GM12878 (cell line): ENCODE measurements around the gene MFSD6. TPM values are rescaled to one million over a fixed set of nuclear protein-coding genes. Genes with fewer than 3 reads are reported as not detected.

ENCODE experiments used
- ATAC-seq: fragments of 200-7000 bp; cut with Tn5 transposase; 3 replicates; pipeline ENCODE4 v1.9.1; 2020; ENCODE audit warnings: mild to moderate bottlenecking, moderate library complexity
- BruUV-seq: library from RNA; stranded (reverse); fragments of 400-500 nt; replicated peaks from 2 replicates; lab custom pipeline; 2021; lab: Mats Ljungman, UMichigan
- CTCF ChIA-PET: fragments of 300-600 bp; sonication (Branson Sonifier 250); formaldehyde crosslinking; extraction: SDS; loops from one replicate; lab custom pipeline; 2021; ENCODE audit warnings: inconsistent platforms; lab: Yijun Ruan, JAX
- POLR2A ChIA-PET: fragments of 350-600 bp; formaldehyde crosslinking; extraction: SDS; loops from one replicate; lab custom pipeline; 2021; ENCODE audit warnings: inconsistent platforms; lab: Charles Lee
- RAD21 ChIA-PET: fragments of 300-600 bp; sonication (Branson Sonifier 250); formaldehyde crosslinking; loops from one replicate; lab custom pipeline; 2023; ENCODE audit warnings: antibody characterized with exemption; ENCODE audit not compliant: unreplicated experiment; lab: Charles Lee
- SMC1A ChIA-PET: fragments of 300-600 bp; sonication (Branson Sonifier 250); formaldehyde crosslinking; loops from one replicate; lab custom pipeline; 2023; ENCODE audit not compliant: unreplicated experiment, uncharacterized antibody; lab: Charles Lee
- DNase-seq: peaks from one replicate; pipeline ENCODE4 v3.0.0-alpha.2; 2011; ENCODE audit warnings: low read depth, low spot score
- FAIRE-seq: peaks from 3 replicates; lab custom pipeline; 2011; peaks lifted over from hg19 to GRCh38; lab: Jason Lieb, UNC
- H2AFZ ChIP-seq: 2 replicates; pipeline ENCODE4 v1.6.0; 2011; ENCODE audit warnings: low read depth, low read length, control low read depth; ENCODE audit not compliant: control insufficient read depth
- H3K27ac ChIP-seq: 2 replicates; pipeline ENCODE4 v1.5.1; 2011; ENCODE audit warnings: control low read depth; ENCODE audit not compliant: control insufficient read depth, insufficient read depth
- H3K27me3 ChIP-seq, 2 experiments: replicated peaks in 1 of 2; 2 replicates each; pipeline versions ENCODE4 v1.6.0 to v1.6.1; 2011; ENCODE audit warnings: low read length in 1 of 2; ENCODE audit not compliant: control insufficient read depth in 2 of 2, insufficient read depth in 2 of 2
- H3K36me3 ChIP-seq, 2 experiments: 2 replicates each; pipeline ENCODE4 v1.5.1; 2011; ENCODE audit warnings: low read length in 1 of 2; ENCODE audit not compliant: control insufficient read depth in 2 of 2, insufficient read depth in 2 of 2
- H3K4me1 ChIP-seq: 2 replicates; pipeline ENCODE4 v1.6.1; 2011; ENCODE audit warnings: mild to moderate bottlenecking, low read length, moderate library complexity, mixed read lengths; ENCODE audit not compliant: control insufficient read depth, insufficient read depth
- H3K4me2 ChIP-seq: 2 replicates; pipeline ENCODE4 v1.6.0; 2011; ENCODE audit warnings: control low read depth; ENCODE audit not compliant: control insufficient read depth, insufficient read depth
- H3K4me3 ChIP-seq: fragments of 200-600 bp; sonication (generic); 2 replicates; pipeline ENCODE4 v1.5.1; 2016
- H3K79me2 ChIP-seq: 2 replicates; pipeline ENCODE4 v1.6.0; 2011; ENCODE audit warnings: low read length; ENCODE audit not compliant: control insufficient read depth, insufficient read depth
- H3K9ac ChIP-seq: 2 replicates; pipeline ENCODE4 v1.8.0; 2011; ENCODE audit warnings: low read length, control low read depth, mixed read lengths; ENCODE audit not compliant: control insufficient read depth, insufficient read depth
- H3K9me3 ChIP-seq: replicated peaks from 3 replicates; pipeline ENCODE4 v1.5.1; 2011; ENCODE audit warnings: mild to moderate bottlenecking, low read length; ENCODE audit not compliant: control insufficient read depth, insufficient read depth
- H4K20me1 ChIP-seq: 2 replicates; pipeline ENCODE4 v1.6.0; 2011; ENCODE audit not compliant: control insufficient read depth, insufficient read depth
- BHLHE40 ChIP-seq, 2 experiments: fragments of 450-650 bp in 1 of 2; IDR thresholded peaks; 2 replicates each; pipeline ENCODE4 v1.6.1; 2011 to 2017; ENCODE audit warnings: low read depth in 2 of 2, borderline replicate concordance in 1 of 2, improper control_type of control experiment in 1 of 2, low read length in 1 of 2, mild to moderate bottlenecking in 1 of 2
- CHD1 ChIP-seq: IDR thresholded peaks from 2 replicates; pipeline ENCODE4 v1.6.1; 2012; ENCODE audit warnings: low read depth, low read length, improper control_type of control experiment
- CREB1 ChIP-seq: IDR thresholded peaks from 2 replicates; pipeline ENCODE4 v1.6.1; 2012; ENCODE audit warnings: low read depth, mild to moderate bottlenecking, inconsistent platforms
- FOXM1 ChIP-seq: IDR thresholded peaks from 2 replicates; pipeline ENCODE4 v1.6.1; 2012; ENCODE audit warnings: low read depth, mild to moderate bottlenecking, inconsistent platforms, low read length, moderate library complexity
- KAT2A ChIP-seq: conservative IDR thresholded peaks from 2 replicates; pipeline ENCODE4 v1.6.1; 2011; ENCODE audit warnings: low read depth, low read length; ENCODE audit not compliant: control insufficient read depth
- NFIC ChIP-seq: IDR thresholded peaks from 2 replicates; pipeline ENCODE4 v1.6.1; 2012; ENCODE audit warnings: low read depth, mild to moderate bottlenecking, inconsistent platforms, low read length, moderate library complexity
- NR2C1 ChIP-seq: fragments of 450-650 bp; IDR thresholded peaks from 2 replicates; pipeline ENCODE4 v1.6.1; 2017; ENCODE audit warnings: antibody characterized with exemption, mild to moderate bottlenecking, moderate library complexity
- NR2F1 ChIP-seq: fragments of 450-650 bp; conservative IDR thresholded peaks from 2 replicates; pipeline ENCODE4 v1.6.1; 2017; ENCODE audit warnings: mild to moderate bottlenecking
- NRF1 ChIP-seq: conservative IDR thresholded peaks from 2 replicates; pipeline ENCODE4 v1.6.1; 2011; ENCODE audit warnings: mild to moderate bottlenecking, low read depth, low read length, improper control_type of control experiment
- POLR2A ChIP-seq: IDR thresholded peaks from 2 replicates; pipeline ENCODE4 v1.6.1; 2011; ENCODE audit warnings: low read depth, mild to moderate bottlenecking, low read length
- RAD21 ChIP-seq: IDR thresholded peaks from 2 replicates; pipeline ENCODE4 v1.6.1; 2011; ENCODE audit warnings: mild to moderate bottlenecking, low read depth, low read length, moderate library complexity; ENCODE audit not compliant: insufficient read depth
- RAD51 ChIP-seq: fragments of 450-650 bp; IDR thresholded peaks from 2 replicates; pipeline ENCODE4 v1.6.1; 2016; ENCODE audit warnings: moderate library complexity, mild to moderate bottlenecking, inconsistent platforms
- SIX5 ChIP-seq: IDR thresholded peaks from 2 replicates; pipeline ENCODE4 v1.6.1; 2011; ENCODE audit warnings: mild to moderate bottlenecking, low read depth, low read length, moderate library complexity; ENCODE audit not compliant: severe bottlenecking
- ZNF24 ChIP-seq: fragments of 450-650 bp; IDR thresholded peaks from 2 replicates; pipeline ENCODE4 v1.6.1; 2017; ENCODE audit warnings: antibody characterized with exemption, mild to moderate bottlenecking
- WGBS: methylation state at CpG from one replicate; pipeline ENCODE4 v1.1.6; 2016; ENCODE audit warnings: low lambda C conversion rate; ENCODE audit not compliant: insufficient replicate concordance, insufficient coverage; ENCODE audit errors: missing lambda C conversion rate; 5-methylcytosine and 5-hydroxymethylcytosine counted together
- in situ Hi-C: fragments of 300-500 bp; cut with MboI; formaldehyde crosslinking; loops from 9 replicates; pipeline ENCODE4 v1.14.3; 2018; ENCODE audit warnings: mixed read lengths
- intact Hi-C: fragments of 100-400 bp; cut with micrococcal nuclease; formaldehyde crosslinking; loops from one replicate; pipeline ENCODE4 v1.14.2; 2022; ENCODE audit not compliant: unreplicated experiment
- polyA plus RNA-seq, 11 experiments: library from polyadenylated mRNA; depleted of rRNA in 4 of 11; unstranded in 6 of 11; stranded (reverse) in 5 of 11; fragments of >200 nt; fragmentation: Nextera tagmentation in 4 of 11; fragmentation: Illumina TruSeq in 1 of 11; extraction: Ambion mirVana in 4 of 11; extraction: Trizol in 1 of 11; gene quantifications; 1 replicate in 1 of 11; 2 replicates in 10 of 11; pipeline versions ENCODE4 v1.2.1 to v1.2.3, GENCODE V29; 2011 to 2016; ENCODE audit warnings: inconsistent platforms in 2 of 11, missing spikeins in 2 of 11, low read depth in 1 of 11
- total RNA-seq, 4 experiments: library from RNA; depleted of rRNA in 3 of 4; stranded (reverse); fragments of >200 nt in 3 of 4; fragmentation: Illumina TruSeq in 1 of 4; extraction: Trizol in 1 of 4; gene quantifications; 2 replicates each; pipeline versions ENCODE4 v1.2.1 to v1.2.3, GENCODE V29; 2013 to 2021
- TF ChIP-seq, protein P1 (sequence below): fragments of 450-650 bp; IDR thresholded peaks from 2 replicates; pipeline ENCODE4 v1.6.1; 2016; ENCODE audit warnings: mild to moderate bottlenecking
- TF ChIP-seq, protein P2 (sequence below): fragments of 450-650 bp; IDR thresholded peaks from 2 replicates; pipeline ENCODE4 v1.6.1; 2017; ENCODE audit warnings: low read depth, mild to moderate bottlenecking, moderate library complexity
- TF ChIP-seq, protein P3 (sequence below): fragments of 450-650 bp; IDR thresholded peaks from 2 replicates; pipeline ENCODE4 v1.6.1; 2016; ENCODE audit warnings: mild to moderate bottlenecking, moderate library complexity, borderline replicate concordance

Gene MFSD6
- total and polyA plus RNA-seq, 10 of the 15 experiments (the other 5 are each of a cell fraction or from before 2014, with no cell fraction given): 6.7 to 42.6 (median 24.2) TPM

DNA sequence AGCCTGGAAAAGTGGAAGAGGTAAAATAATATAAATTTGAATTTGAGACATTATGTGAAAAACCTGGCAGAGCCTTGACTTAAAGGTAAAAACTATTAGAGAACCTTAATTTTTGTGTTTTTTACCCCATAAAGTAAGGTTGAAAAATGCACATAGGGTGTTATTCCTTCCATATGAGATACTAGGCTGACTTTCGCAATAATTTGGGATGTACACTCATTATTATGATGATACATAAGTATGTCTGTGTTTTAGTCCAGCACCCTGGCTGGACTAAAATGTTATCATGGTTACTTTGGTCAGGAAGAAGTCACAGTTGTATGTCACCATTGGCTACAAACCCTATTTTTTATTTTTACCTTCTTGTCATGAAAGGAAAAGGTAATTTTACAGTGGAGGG lies 106.5 kb downstream of the MFSD6 start (continued):
- no peak for TF ChIP-seq NRF1
- no peak for TF ChIP-seq FOXM1
- no peak for TF ChIP-seq RAD21

DNA sequence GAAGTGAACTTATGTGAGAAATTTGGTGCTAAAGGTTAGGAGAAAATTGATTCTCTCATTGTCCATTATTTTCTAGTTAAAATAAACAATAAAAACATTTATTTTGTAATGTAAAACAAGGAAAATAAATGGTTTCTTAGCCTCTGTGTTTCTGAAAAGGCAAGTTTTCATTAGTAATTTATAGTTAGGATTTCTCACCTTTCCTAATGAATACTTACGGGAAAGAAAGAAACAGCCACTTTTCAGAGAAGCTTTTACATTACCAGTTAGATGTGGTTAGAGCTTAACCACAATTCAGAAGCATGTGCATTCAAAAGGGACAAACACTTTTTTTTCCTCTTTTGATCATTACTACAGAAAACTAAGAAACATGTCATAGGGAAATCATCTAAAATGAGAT lies 107.5 kb downstream of the MFSD6 start:
- WGBS: 41% methylated on average over 1 of the region's 1 CpG
- BruUV-seq: no TSS peak
- intact Hi-C loops: loop anchor here (5.0 kb wide), 1 partner anchor 428 kb away; no protein-coding TSS in a partner anchor
- Histone ChIP-seq H3K9ac (no peak overlapping the region), H3K4me1 (peaks cover 7% of the 10 kb centered on the region), H3K4me3 (no peak overlapping the region), H3K36me3 (peaks cover 2 to 11% of the 10 kb centered on the region in 2 experiments), H3K27ac (peak overlapping the region; percentile 32; the same call in 1 of the 2 replicates), H3K79me2 (no peaks in the 10 kb centered on the region), H4K20me1 (no peaks in the 10 kb centered on the region), H2AFZ (no peak overlapping the region), H3K4me2 (no peak overlapping the region), H3K9me3 (no peaks in the 10 kb centered on the region), H3K27me3 (no peaks in the 10 kb centered on the region)
- CTCF ChIA-PET: interaction anchor here (0.7 to 4.8 kb wide), 9 partner anchors 13 to 223 kb away, joined by 3 to 33 read pairs (median 4); no protein-coding TSS in a partner anchor
- RAD21 ChIA-PET: interaction anchor here (0.6 to 4.2 kb wide), 18 partner anchors 11 to 171 kb away, joined by 3 to 36 read pairs (median 3); partner anchors contain the start of gene NEMP2
- in situ Hi-C loops: no loop called here
- POLR2A ChIA-PET: interaction anchor here (0.6 to 2.5 kb wide), 3 partner anchors 14 to 164 kb away, joined by 3 to 10 read pairs (median 3); no protein-coding TSS in a partner anchor
- ATAC-seq (peak; percentile 73), DNase-seq (no peak), FAIRE-seq (peak; percentile 65)
- SMC1A ChIA-PET: interaction anchor here (0.7 to 8.4 kb wide), 15 partner anchors 10 to 204 kb away, joined by 3 to 65 read pairs (median 4); no protein-coding TSS in a partner anchor
- TF ChIP-seq, protein P1, sequence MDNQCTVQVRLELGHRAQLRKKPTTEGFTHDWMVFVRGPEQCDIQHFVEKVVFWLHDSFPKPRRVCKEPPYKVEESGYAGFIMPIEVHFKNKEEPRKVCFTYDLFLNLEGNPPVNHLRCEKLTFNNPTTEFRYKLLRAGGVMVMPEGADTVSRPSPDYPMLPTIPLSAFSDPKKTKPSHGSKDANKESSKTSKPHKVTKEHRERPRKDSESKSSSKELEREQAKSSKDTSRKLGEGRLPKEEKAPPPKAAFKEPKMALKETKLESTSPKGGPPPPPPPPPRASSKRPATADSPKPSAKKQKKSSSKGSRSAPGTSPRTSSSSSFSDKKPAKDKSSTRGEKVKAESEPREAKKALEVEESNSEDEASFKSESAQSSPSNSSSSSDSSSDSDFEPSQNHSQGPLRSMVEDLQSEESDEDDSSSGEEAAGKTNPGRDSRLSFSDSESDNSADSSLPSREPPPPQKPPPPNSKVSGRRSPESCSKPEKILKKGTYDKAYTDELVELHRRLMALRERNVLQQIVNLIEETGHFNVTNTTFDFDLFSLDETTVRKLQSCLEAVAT: peak; percentile 92
- TF ChIP-seq, protein P2, sequence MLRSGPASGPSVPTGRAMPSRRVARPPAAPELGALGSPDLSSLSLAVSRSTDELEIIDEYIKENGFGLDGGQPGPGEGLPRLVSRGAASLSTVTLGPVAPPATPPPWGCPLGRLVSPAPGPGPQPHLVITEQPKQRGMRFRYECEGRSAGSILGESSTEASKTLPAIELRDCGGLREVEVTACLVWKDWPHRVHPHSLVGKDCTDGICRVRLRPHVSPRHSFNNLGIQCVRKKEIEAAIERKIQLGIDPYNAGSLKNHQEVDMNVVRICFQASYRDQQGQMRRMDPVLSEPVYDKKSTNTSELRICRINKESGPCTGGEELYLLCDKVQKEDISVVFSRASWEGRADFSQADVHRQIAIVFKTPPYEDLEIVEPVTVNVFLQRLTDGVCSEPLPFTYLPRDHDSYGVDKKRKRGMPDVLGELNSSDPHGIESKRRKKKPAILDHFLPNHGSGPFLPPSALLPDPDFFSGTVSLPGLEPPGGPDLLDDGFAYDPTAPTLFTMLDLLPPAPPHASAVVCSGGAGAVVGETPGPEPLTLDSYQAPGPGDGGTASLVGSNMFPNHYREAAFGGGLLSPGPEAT: peak; percentile 94
- TF ChIP-seq SIX5 (no peak), POLR2A (no peak), BHLHE40 (IDR thresholded peaks at IDR 0.05; ENCODE audit: borderline replicate concordance in 1 of 2, low read depth in 2 of 2, low read length in 1 of 2) (peak; percentile 83 to 85), RAD51 (peak; percentile 63; the same call in 1 of the 2 replicates), NR2C1 (no peak), NFIC (peak; percentile 72; the same call in 1 of the 2 replicates), NR2F1 (peak; percentile 72), KAT2A (no peak), CREB1 (no peak), ZNF24 (peak; percentile 67; the same call in 1 of the 2 replicates), CHD1 (no peak)
- TF ChIP-seq, protein P3, sequence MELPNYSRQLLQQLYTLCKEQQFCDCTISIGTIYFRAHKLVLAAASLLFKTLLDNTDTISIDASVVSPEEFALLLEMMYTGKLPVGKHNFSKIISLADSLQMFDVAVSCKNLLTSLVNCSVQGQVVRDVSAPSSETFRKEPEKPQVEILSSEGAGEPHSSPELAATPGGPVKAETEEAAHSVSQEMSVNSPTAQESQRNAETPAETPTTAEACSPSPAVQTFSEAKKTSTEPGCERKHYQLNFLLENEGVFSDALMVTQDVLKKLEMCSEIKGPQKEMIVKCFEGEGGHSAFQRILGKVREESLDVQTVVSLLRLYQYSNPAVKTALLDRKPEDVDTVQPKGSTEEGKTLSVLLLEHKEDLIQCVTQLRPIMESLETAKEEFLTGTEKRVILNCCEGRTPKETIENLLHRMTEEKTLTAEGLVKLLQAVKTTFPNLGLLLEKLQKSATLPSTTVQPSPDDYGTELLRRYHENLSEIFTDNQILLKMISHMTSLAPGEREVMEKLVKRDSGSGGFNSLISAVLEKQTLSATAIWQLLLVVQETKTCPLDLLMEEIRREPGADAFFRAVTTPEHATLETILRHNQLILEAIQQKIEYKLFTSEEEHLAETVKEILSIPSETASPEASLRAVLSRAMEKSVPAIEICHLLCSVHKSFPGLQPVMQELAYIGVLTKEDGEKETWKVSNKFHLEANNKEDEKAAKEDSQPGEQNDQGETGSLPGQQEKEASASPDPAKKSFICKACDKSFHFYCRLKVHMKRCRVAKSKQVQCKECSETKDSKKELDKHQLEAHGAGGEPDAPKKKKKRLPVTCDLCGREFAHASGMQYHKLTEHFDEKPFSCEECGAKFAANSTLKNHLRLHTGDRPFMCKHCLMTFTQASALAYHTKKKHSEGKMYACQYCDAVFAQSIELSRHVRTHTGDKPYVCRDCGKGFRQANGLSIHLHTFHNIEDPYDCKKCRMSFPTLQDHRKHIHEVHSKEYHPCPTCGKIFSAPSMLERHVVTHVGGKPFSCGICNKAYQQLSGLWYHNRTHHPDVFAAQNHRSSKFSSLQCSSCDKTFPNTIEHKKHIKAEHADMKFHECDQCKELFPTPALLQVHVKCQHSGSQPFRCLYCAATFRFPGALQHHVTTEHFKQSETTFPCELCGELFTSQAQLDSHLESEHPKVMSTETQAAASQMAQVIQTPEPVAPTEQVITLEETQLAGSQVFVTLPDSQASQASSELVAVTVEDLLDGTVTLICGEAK: no peak; the same call in 1 of the 2 replicates
